ENCODE data around the gene TECR.

GRCh38 chr19:14526423-14526822 lies 3.0 kb upstream of the TECR start:
- TF ChIP-seq CTCF (IDR thresholded peaks at IDR 0.05 in 2 of 3, conservative IDR thresholded peaks at IDR 0.05 in 1 of 3; ENCODE audit: borderline replicate concordance in 1 of 3, insufficient read depth in 1 of 3, low read depth in 2 of 3, low read length in 2 of 3) (no peak), POLR2A (IDR thresholded peaks at IDR 0.05; ENCODE audit: borderline replicate concordance, extremely low read depth, insufficient read depth, insufficient read length) (no peak)
